Activated T-cell treated with anti-CD3 and anti-CD28 coated beads, Interleukin-2, amount 50 U/mL, for 1 hour (primary cell): Measurements from ENCODE around the gene COL25A1.

Experiments used
- DNase-seq: peaks from one replicate; pipeline ENCODE4 v3.0.0-alpha.2; 2020

Gene COL25A1

DNA sequence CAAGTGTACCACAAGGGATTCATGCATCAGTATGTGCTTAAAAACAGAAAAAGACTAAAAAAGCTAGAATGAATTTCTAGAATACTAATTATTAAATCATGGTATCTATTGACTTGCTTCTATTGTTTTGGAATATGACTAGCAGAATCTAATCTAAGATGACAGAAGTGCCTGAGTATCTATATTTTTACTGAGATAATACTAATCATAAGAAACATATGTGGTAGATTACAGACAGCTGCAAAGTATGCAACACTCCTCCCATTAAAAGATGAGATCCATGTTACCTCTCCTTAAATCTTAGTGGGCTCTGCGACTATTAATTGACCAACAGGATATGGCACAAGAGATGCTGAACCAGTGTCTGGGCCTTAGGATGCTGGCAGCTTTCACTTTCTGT, 89.4 kb downstream of the COL25A1 start:
- no peak for DNase-seq

DNA sequence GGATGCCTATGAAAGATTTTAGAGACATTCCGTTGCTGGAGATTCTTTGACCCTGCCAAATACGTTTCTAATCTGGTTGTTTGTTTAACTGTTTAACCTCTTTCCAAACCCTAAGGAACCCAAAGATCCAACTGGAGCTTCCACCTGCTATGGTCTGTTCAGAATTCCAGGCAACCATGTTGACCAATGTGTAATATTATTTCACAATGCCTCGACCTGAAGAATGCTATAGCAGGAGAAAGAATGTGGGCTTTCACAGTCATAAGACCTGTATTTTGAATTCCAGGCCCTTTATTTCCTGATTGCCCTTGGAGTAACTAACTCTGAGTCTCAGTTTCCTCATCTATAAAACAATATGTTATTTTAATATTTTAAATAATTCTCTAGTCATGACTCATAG, 90.8 kb downstream of the COL25A1 start:
- no peak for DNase-seq

DNA sequence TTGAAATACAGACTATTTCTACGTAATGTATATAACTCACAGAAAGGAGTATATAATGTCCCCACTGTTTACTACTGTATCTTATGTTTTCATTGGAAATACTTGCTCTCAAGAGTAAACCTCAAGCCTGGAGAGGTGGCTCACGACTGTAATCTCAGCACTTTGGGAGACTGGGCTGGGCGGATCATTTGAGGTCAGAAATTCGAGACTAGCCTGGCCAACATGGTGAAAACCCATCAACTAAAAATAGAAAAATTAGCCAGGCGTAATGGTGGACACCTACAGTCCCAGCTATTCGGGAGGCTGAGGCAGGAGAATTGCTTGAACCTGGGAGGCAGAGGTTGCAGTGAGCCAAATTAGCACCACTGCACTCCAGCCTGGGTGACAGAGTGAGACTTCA, 92.8 kb downstream of the COL25A1 start:
- no peak for DNase-seq

DNA sequence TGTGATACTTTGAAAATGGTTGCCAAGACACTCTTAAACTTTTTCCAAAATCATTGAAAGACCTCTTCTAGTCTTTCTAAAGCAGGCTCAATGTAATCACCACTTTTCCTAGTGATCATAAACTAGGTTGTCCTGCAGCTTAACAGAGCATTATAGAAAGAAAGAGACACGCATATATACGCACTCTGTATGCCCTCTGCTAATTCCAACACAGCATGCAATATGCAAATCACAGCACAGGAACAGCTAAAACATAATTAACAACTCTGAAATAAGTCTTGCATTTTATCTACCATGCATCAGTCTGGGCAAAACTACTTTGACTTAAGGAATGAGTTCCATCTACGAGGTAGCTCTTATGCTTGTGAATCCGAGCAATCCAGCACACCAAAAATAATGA, 94.6 kb downstream of the COL25A1 start:
- DNase-seq = no peak

DNA sequence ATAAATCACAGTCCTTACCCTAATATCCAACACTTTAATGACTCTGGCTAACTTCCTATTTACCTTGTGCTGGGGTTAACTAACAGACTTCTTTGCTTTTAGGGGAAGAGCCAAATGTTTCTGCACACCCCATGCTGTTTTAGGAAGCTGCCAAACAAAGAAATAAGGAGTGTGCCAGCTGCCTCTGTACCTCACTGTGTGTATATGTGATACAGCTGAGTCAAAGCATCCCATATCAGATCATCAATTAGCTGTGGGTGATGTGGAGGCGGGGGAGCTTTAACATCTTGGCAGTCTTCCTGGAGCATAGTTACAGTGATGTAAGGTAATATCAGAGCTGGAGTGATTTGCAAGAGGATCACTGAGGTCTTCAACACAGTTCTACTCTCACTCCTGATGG, 95.4 kb downstream of the COL25A1 start:
- no peak for DNase-seq

DNA sequence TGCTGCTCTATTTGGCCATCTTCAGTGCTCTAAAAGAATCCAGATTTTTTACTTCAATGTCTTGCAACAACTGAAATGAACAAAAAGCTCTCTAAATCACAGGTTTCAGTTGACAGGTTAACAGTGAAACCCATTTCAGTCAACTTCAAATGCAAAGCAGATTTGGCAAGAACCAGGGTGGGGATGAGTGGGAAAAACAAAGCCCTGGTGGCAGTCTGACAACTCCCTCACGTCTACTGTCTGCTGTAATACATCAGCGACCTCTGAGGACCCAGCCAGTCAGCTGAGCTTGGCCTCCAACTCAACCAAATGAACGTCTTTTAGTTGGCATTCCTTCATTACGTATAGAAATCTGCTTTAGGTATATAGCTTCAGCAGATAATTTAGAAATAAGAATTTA, 95.8 kb downstream of the COL25A1 start:
- DNase-seq = no peak

DNA sequence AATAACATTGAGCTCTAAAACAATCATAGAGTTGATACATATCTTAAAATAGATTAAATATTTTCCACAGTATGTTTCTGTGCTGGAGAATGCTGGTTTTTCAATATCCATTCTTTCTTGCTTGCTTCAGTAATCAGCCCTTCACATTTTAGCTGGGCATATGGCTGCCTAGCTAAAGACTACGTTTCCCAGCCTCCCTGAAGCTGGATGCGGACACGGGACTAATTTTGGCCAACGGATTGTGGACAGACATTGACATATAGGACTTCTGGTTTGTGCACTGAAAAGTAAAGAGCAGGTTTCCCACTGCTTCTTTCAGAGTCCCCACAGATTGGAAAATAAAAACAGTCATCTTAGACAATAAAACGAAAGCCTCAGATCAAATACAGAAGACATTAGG, 97.3 kb downstream of the COL25A1 start:
- DNase-seq = no peak

DNA sequence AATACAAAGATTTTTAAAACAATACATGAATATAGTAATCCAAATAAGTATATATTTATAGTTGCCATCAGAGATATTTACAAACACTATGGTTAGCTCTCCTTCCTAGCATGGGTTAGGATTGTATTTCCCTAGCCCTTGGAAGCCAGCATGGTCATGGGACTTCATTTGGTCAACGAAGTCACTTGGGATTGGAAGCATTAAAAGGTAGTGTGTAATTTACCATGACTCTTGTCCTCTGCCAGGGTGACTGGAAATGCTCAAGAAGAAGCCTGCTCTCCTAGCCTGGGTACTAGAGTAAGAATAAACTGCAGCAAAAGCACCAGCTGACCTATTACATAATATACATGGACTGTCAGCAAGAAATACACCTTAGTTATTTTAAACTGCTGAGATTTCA, 102.9 kb downstream of the COL25A1 start:
- no peak for DNase-seq

DNA sequence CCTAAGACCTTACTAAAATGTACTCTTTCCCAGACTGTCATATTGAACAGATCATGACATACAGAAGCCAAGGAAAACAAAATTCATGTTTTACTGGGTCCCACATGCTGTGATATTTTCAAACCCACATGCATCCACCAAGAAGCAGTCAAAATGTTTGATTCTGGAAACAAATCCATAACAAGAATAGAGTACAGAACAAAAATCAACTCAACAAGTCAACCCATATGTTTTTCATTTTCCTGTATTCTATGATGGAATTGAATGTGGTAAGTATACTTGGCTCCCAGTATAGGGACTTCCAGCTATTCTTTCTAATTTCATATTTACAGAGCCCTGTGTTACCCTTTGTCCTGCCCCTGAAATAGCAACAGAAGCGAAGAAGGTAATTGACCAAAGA, 106.8 kb downstream of the COL25A1 start:
- DNase-seq = no peak

DNA sequence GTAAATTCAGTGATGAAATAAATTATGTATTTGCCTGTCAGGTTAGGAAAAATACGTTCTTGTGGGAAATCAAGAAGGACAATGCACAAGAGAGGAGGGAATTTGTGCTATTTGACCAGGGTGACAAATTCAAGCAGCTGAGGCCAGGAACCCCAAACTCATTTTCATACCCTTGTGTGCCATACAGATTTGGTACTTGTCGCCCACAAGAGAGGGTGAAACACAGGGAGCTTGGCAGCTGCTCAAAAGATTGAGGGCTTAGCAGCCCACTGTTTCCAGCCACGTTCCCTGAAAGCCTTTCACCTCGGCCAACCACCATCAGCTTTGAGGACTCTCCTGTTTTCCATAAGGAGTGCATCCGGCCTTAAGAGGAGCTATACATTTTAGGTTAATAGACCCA, 111.2 kb downstream of the COL25A1 start:
- DNase-seq = no peak

DNA sequence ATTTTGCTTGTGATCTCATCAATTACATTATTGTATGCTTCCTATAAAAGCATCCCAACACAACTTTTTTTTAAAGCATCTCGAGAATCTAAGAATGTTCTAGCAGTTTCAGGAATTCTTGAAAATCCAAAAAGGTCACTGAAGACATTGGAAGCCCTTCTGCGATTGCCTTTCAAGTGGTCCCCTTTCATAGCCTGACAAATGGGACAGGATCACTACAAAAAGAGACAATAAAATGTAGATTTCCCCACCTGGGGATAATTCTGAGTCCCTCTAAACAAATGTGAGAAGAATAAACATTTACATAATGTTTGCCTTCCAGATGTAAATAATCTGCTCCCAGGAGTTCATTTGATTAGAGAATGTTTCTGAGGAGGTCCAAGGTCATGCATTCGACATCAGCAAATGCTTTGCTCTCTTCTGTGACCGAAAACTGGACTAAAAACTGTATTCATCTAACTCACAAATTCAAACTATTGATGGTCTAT, 116.0 kb downstream of the COL25A1 start:
- no peak for DNase-seq

DNA sequence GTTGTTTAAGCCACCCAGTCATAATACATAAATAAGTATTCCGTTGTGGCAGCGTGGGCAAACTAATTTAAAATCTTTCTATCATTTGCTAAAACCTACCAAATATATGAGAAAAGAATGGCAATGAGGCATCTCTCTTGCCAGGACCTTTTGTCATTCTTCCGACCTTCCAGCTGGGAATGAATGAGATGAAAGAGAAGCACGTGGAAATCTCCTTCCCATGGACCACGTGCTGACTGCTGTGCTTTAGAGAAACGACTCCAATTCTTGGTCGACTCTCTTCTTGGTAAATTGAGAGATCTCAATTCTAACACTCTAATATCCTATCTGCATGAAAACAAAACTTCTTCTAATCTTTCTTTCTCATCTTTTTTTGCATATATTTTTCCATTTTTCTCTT, 116.5 kb downstream of the COL25A1 start:
- DNase-seq = no peak

DNA sequence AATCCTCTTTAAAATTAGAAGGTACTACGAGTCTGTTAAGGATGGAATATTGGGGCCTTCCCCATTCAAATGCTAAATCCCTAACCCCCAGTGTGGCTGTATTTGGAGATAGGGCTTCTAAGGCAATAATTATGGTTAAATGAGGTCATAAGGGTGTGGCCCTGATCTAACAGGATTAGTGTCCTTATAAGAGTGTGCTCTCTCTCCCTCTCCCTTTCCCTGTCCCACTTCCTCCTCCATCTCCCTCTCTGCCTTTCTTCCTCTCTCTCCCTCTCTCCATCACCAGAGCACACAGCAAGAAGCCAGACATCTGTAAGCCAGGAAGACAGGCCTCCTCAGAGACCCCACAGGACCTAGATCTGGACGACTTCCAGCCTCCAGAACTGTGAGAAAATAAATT, 116.9 kb downstream of the COL25A1 start:
- DNase-seq = no peak

DNA sequence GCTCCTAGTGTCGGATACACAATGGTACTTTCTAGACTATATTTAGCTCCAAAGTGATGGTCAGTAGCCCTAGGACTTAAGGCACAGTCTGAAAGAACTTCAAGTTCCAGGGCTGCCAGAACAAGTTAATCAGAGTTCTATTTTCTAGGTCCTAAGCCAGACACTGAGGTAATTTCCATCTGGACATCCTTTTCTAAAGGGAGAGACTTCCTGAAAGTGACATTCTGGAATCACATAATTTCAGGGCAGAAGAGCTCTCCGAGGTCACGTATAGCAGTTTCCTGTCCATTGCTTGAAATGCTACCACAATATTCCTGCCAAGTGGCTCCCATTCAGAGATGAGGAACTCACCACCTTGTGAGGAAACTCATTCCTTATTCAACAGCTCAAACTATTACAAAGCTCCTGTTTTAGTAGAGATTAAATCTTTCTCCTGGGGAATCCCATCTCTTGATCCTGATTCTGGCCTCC, 117.9 kb downstream of the COL25A1 start:
- no peak for DNase-seq

DNA sequence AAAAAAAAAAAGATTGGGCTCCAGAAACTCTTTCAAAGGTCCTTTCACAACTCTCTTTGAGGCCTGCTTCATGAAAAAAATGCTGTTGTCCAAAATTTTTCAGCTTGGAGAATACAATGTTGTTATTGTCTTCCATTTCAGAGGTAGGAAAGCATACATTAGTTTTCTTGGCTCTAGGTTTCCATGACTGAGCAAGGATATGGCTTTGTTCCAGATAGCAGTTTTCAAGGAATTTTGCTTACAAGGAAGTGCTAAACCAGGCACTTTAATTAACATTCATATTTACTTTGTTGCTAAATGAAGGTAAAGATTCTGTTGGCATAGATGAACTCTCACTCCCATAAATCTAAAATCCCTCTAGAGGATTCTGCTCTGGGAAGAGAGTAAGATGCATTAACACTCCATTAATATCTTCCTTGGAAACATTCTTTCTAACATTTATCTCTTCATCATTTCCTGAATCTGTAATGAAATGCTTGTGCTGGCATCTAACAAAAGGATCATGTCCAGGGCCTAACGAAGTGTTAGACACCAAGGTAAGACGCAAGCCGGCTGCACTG, 118.4 kb downstream of the COL25A1 start:
- DNase-seq = no peak

DNA sequence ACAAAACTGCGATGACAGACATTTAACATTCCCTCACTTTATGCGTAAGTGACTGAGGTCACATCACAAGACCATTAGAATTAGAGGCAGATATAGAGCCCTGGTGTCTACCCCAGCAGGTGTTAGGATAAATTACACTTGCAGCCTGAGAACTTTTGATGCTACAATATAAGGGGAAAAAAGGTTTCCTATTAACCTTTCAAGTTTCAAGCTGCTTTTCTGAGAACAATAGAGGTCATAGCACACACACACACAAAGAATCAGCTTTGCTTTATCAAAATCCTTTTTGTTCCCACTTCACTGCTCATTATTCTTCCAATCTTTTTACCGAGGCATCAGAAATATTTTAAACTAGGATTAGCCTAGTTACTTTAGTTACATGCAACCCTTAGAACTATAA, 119.8 kb downstream of the COL25A1 start:
- no peak for DNase-seq

DNA sequence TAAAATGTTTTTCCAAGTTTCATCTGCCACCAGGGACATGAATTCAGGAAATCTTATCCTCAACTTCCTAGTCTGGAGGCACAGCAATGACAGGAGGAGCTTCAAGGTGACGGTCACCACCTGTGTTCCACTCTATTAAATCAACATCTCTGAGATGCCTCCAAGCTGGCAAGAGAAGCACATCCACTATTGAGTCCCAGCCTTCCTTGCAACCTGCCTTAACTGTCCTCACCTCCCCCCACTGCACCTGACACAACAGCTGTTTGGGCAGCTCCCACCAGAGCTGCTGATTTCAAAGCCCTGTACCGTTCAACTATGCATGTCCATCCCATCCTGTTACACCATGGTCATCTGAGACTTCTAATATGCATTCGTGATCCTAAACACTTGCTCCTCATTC, 123.4 kb downstream of the COL25A1 start:
- no peak for DNase-seq

DNA sequence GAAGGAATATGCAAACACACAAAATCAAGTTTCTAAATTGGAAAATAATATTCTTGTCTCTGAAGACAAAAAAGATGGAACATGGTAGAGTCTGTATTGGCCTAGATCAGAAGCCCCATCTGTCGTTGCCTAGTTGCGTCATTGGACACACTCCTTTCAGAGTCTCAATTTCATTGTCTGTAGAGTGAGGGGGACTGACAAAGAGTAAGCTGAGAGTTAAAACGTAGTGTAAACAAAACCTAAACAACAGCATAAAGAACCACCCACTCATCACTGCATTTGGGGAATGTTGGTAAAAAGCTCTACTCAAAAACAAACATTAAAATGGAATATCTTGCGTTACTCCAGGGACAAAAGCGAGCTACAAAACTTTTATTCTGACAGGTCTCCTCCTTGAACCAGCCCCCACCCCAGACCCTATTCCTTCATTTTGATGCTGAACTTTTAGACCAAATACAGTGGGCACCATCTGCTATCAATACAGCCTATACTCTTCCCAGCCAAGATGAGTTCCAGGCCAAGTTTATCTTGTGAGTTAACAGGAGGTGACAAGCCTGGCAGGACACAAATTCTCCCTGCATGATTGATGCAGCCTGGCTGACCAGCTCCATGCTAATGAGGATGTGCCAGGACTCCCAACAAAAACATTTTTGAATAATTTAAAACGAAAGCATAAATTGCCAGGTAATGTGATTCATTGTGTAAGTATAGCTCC, 125.2 kb downstream of the COL25A1 start:
- DNase-seq = no peak

DNA sequence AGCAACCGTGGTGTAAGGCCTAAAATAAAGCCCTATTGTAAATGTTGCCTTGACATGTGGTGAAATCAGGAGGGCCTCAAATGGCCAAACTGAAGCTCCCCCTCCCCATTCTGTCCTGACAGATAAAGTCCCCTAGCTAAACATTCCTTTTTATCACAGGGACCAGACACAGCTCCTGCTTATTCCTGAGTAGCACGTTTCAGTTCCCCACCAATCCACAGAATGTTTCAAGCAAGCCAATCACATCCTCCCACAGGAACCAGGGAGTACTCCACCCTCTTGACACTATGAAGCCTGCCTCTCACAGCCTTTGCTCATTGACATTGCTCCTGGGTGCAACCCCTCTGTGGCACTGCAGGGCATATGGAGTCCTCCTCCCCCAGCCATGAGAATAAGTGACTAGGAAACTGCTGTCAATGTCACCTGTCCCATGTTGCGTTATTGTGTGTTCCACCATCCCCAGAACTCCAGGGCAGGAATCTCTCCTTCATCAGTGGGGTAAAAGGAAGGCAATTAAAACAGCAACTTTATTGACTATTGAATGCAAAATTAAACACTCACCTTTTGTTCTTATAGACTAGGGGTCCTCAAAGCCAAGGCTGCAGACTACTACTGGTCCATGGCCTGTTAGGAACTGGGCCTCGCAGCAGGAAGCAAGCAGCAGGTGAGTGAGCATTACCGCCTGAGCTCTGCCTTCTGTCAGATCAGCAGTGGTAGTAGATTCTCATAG, 128.1 kb downstream of the COL25A1 start:
- no peak for DNase-seq

DNA sequence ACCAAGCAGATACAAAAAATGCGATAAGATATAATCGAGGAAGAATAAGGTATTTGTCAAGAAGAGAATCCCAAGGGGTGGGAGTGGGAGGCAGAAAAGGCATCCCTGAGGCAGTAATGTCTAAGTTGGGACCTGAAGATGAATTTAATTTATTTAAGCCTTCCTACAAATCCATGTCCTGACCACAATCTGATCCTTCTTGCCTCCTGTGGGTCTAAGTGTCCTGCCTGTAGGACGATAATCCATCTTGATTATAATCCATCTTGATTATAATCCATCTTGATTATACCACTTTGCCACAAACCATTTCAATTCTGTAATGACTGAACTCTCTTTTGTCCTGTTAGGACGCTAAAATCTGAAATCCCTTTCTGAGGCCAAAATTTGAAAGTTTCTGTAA, 130.2 kb downstream of the COL25A1 start:
- no peak for DNase-seq

DNA sequence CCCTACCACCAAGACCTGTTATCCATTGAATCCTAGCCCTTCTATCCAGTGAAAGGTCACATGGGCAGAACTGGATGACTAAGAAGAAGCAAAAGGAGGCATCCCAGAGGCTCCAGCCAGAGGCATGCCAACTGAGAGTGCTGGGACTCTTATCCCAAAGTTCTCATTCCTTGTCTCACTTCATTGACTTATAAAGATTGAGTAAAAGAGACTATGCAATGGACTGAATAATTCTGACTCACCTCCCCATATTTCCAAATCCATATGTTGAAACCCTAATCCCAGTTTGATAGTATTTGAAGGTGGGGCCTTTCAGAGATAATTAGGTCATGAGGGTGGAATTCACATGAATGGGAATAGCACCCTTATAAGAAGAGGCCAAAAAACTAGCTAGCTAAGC, 131.4 kb downstream of the COL25A1 start:
- no peak for DNase-seq

DNA sequence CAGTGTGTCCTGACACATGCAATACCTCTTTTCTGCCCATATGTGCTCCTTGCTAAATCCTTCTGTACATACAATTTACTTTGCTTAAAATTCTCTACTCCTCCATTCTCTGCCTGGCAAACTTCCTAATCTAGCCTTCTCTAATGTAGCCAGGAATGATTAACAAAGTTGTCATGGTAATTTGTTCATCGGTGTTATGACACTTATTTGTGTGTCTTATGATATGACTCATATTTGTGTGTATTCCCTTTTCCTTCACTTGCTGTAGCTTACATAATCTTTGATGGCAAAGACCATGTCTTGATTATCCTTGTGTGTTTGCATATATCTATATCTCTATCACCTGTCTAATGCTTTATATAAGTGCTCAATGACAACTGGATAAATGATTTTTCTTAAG, 133.3 kb downstream of the COL25A1 start:
- no peak for DNase-seq

DNA sequence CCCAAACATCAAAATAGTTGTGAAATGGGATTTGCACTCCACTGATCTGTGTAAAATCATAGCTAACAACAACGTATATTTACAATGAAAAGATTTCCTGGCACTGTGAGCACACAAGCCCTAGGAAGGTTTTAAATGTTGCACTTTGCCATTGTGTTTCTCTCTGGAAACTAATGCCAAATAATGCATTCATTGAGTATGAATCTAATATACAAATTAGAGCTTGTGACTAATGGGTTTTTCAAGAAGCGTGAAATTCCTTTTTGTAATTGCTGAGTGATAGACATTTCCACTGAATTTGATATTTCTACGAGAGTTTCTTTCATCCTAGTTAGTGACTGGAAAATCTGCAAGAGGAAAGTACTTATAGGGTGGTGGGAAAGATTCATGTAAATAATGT, 135.9 kb downstream of the COL25A1 start:
- no peak for DNase-seq

DNA sequence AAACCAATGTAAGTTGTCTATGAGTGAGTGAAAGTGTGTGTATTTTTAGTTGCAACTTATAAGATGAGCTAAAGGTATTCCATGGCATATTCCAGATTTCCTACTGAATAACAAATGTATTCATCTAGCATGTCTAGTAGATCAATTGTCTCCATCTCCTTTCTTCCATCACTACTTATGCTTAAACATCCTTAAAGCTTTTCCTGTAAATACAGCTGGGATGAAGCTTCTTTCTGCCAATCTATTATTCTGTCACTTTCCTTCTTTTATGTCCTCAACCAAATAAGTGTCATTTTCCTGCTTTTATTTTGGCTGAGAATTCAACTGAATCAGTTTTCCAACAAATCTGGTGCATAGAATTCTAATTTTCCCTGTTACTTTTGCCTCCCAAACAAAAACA, 136.3 kb downstream of the COL25A1 start:
- no peak for DNase-seq
